A549 (cell line): ENCODE measurements around the gene RYR3. TPM values are rescaled to one million over a fixed set of nuclear protein-coding genes. Genes with fewer than 3 reads are reported as not detected.

Experiments used
- ATAC-seq, 2 experiments: fragments of 200-7000 bp in 1 of 2; fragments of >200 bp in 1 of 2; cut with Nextera tagmentation in 1 of 2; cut with Tn5 transposase in 1 of 2; 3 replicates each; pipeline versions ENCODE4 v1.8.0 to v1.9.1; 2018 to 2020; ENCODE audit warnings: mild to moderate bottlenecking in 1 of 2, moderate library complexity in 1 of 2
- CTCF ChIA-PET: fragments of 300-600 bp; sonication (Branson Sonifier 250); formaldehyde crosslinking; extraction: SDS; loops from one replicate; lab custom pipeline; 2021; ENCODE audit warnings: antibody characterized with exemption, inconsistent platforms; lab: Yijun Ruan, JAX
- POLR2A ChIA-PET: fragments of 350-600 bp; formaldehyde crosslinking; extraction: SDS; loops from one replicate; lab custom pipeline; 2021; ENCODE audit warnings: antibody characterized with exemption, inconsistent platforms; lab: Yijun Ruan, JAX
- DNase-seq, 2 experiments: peaks; one replicate each; pipeline versions ENCODE4 v3.0.0 to v3.0.0-alpha.2; 2011 to 2016; ENCODE audit warnings: low read depth in 1 of 2, low spot score in 1 of 2
- FAIRE-seq: peaks from 2 replicates; lab custom pipeline; 2011; peaks lifted over from hg19 to GRCh38; lab: Jason Lieb, UNC
- H3K27ac ChIP-seq, 2 experiments: fragments of >200 bp; sonication (Bioruptor Twin); formaldehyde crosslinking; 3 replicates each; pipeline ENCODE4 v1.5.1; 2016 to 2017
- H3K4me1 ChIP-seq: fragments of >200 bp; sonication (Bioruptor Twin); formaldehyde crosslinking; 3 replicates; pipeline ENCODE4 v1.6.1; 2016
- H3K4me2 ChIP-seq: fragments of >200 bp; sonication (Bioruptor Twin); formaldehyde crosslinking; 3 replicates; pipeline ENCODE4 v1.6.1; 2016
- H3K4me3 ChIP-seq: fragments of >200 bp; sonication (Bioruptor Twin); formaldehyde crosslinking; 3 replicates; pipeline ENCODE4 v1.5.1; 2016
- H3K9me3 ChIP-seq: fragments of >200 bp; sonication (Bioruptor Twin); formaldehyde crosslinking; 3 replicates; pipeline ENCODE4 v1.6.1; 2016
- BHLHE40 ChIP-seq: IDR thresholded peaks from 2 replicates; pipeline ENCODE4 v1.6.1; 2012; ENCODE audit warnings: low read depth, low read length, inconsistent platforms
- CBX2 ChIP-seq: fragments of 200-600 bp; sonication (generic); IDR thresholded peaks from 2 replicates; pipeline ENCODE4 v1.6.1; 2016; ENCODE audit warnings: low read depth, mild to moderate bottlenecking, borderline replicate concordance
- EHF ChIP-seq: fragments of 250-450 bp; sonication (Bioruptor Pico); IDR thresholded peaks from 2 replicates; pipeline ENCODE4 v1.5.0; 2020; ENCODE audit warnings: mild to moderate bottlenecking
- ESRRA ChIP-seq: fragments of 150-350 bp; IDR thresholded peaks from 2 replicates; pipeline ENCODE4 v1.6.1; 2014; ENCODE audit warnings: mild to moderate bottlenecking, low read length, borderline replicate concordance
- FOSB ChIP-seq: fragments of 250-450 bp; sonication (Bioruptor Pico); IDR thresholded peaks from 2 replicates; pipeline ENCODE4 v1.5.0; 2020; ENCODE audit warnings: mild to moderate bottlenecking, moderate library complexity
- FOXS1 ChIP-seq: fragments of 250-450 bp; sonication (Bioruptor Pico); IDR thresholded peaks from 2 replicates; pipeline ENCODE4 v1.5.0; 2020; ENCODE audit warnings: mild to moderate bottlenecking, moderate library complexity
- GATA3 ChIP-seq: IDR thresholded peaks from 2 replicates; pipeline ENCODE4 v1.6.1; 2012; ENCODE audit warnings: borderline replicate concordance
- HDAC2 ChIP-seq: fragments of 200-600 bp; sonication (generic); IDR thresholded peaks from 2 replicates; pipeline ENCODE4 v1.6.1; 2016
- HEYL ChIP-seq: fragments of 250-450 bp; sonication (Bioruptor Pico); IDR thresholded peaks from 2 replicates; pipeline ENCODE4 v1.8.0; 2021; ENCODE audit warnings: mild to moderate bottlenecking, moderate library complexity
- HOXA7 ChIP-seq: fragments of 250-450 bp; sonication (Bioruptor Pico); IDR thresholded peaks from 2 replicates; pipeline ENCODE4 v1.5.0; 2020; ENCODE audit warnings: mild to moderate bottlenecking, moderate library complexity
- JUN ChIP-seq, 2 experiments: fragments of >200 bp; sonication (Bioruptor Twin); formaldehyde crosslinking; IDR thresholded peaks; 2 replicates in 1 of 2; 3 replicates in 1 of 2; pipeline ENCODE4 v1.6.1; 2016 to 2017
- KDM5A ChIP-seq: fragments of 200-600 bp; sonication (generic); IDR thresholded peaks from 2 replicates; pipeline ENCODE4 v1.6.1; 2016; ENCODE audit warnings: antibody characterized with exemption, mild to moderate bottlenecking
- MAFK ChIP-seq: fragments of 450-650 bp; IDR thresholded peaks from 2 replicates; pipeline ENCODE4 v1.6.1; 2014; ENCODE audit not compliant: partially characterized antibody
- NPAS2 ChIP-seq: fragments of 250-450 bp; sonication (Bioruptor Pico); IDR thresholded peaks from 2 replicates; pipeline ENCODE4 v1.8.0; 2022; ENCODE audit warnings: mild to moderate bottlenecking, moderate library complexity, borderline replicate concordance
- POLR2A ChIP-seq: IDR thresholded peaks from 2 replicates; pipeline ENCODE4 v1.6.1; 2012; ENCODE audit warnings: mild to moderate bottlenecking, low read length
- POLR2AphosphoS2 ChIP-seq: conservative IDR thresholded peaks from 2 replicates; pipeline ENCODE4 v1.6.1; 2012; ENCODE audit warnings: low read length, improper control_type of control experiment, inconsistent platforms
- RARB ChIP-seq: fragments of 250-450 bp; sonication (Bioruptor Pico); IDR thresholded peaks from 2 replicates; pipeline ENCODE4 v1.8.0; 2021; ENCODE audit warnings: mild to moderate bottlenecking, moderate library complexity
- SMC3 ChIP-seq: fragments of >200 bp; sonication (Bioruptor Twin); formaldehyde crosslinking; IDR thresholded peaks from 3 replicates; pipeline ENCODE4 v1.6.1; 2018; ENCODE audit warnings: inconsistent platforms
- ZC3H11A ChIP-seq: fragments of 450-650 bp; IDR thresholded peaks from 2 replicates; pipeline ENCODE4 v1.6.1; 2014; ENCODE audit warnings: antibody characterized with exemption, mild to moderate bottlenecking
- ZNF302 ChIP-seq: fragments of 250-450 bp; sonication (Bioruptor Pico); IDR thresholded peaks from 2 replicates; pipeline ENCODE4 v1.9.0; 2021; ENCODE audit warnings: inconsistent platforms, mild to moderate bottlenecking, moderate library complexity
- ZSCAN20 ChIP-seq: fragments of 250-450 bp; sonication (Bioruptor Pico); IDR thresholded peaks from 2 replicates; pipeline ENCODE4 v1.8.0; 2022; ENCODE audit warnings: mild to moderate bottlenecking, moderate library complexity
- WGBS: methylation state at CpG from one replicate; pipeline ENCODE4 v1.1.6; 2017; ENCODE audit errors: missing lambda C conversion rate; 5-methylcytosine and 5-hydroxymethylcytosine counted together
- polyA plus RNA-seq, 4 experiments: library from polyadenylated mRNA; depleted of rRNA in 3 of 4; stranded (reverse); fragments of >200 nt; fragmentation: RNase III in 1 of 4; extraction: RNeasy Plus Mini Kit Qiagen cat#74134 plus additional on column Dnase treatment in 1 of 4; gene quantifications; 2 replicates in 3 of 4; 3 replicates in 1 of 4; pipeline ENCODE4 v1.2.3, GENCODE V29; 2011 to 2017
- TF ChIP-seq, protein P1 (sequence below): IDR thresholded peaks from 2 replicates; pipeline ENCODE4 v1.6.1; 2012
- TF ChIP-seq, protein P2 (sequence below): fragments of >200 bp; sonication (Bioruptor Twin); formaldehyde crosslinking; IDR thresholded peaks from 3 replicates; pipeline ENCODE4 v1.5.1; 2016
- TF ChIP-seq, protein P3 (sequence below): fragments of 150-350 bp; IDR thresholded peaks from 2 replicates; pipeline ENCODE4 v1.6.1; 2014; ENCODE audit warnings: low read depth, mild to moderate bottlenecking, low read length
- TF ChIP-seq, protein P4 (sequence below): IDR thresholded peaks from 2 replicates; pipeline ENCODE4 v1.6.1; 2012
- TF ChIP-seq, protein P5 (sequence below): fragments of 200-600 bp; sonication (generic); IDR thresholded peaks from 2 replicates; pipeline ENCODE4 v1.6.1; 2016; ENCODE audit warnings: antibody characterized with exemption, mild to moderate bottlenecking, moderate library complexity
- TF ChIP-seq, protein P6 (sequence below): fragments of 450-650 bp; IDR thresholded peaks from 2 replicates; pipeline ENCODE4 v1.6.1; 2014; ENCODE audit warnings: antibody characterized with exemption

RYR3 gene
- polyA plus RNA-seq, 2 of the 4 experiments (the other 2 are of a cell fraction): 0.03 TPM; not detected in 1

DNA sequence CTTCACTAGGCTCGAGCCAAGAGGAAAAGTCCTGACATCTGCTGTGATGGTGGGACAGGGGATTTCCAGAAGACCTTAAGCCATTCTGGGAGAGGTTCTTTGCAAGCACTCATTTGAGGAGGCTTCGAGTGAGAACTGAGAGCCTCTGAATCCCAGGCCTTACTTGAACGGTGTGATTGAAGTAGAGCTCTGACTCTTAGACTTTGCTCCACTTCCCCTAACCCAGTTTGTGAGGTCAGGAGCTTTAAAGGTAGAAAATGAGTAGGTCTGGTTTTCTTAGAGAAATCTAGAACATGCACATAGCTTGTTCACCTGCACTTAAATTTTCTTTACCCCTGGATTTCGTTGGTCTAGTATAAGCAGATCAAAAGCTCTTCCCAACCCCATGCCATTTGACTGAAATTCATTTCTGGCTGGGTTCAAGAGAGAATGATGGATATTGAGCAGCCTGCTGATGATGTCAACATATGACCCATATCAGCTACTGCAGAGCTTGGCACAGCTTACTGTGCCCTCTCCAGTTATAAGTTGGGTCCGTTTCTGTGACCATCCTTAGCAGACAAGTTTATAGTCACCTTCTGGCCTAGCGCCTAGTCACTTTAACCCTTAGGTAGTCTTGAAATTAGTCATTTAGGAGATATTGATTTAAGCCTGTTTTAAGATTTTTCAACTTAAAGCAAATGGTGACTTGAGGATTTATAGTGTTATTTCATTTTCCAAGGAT, 428.3 kb downstream of the RYR3 start:
- ATAC-seq (no peak), DNase-seq (no peak), FAIRE-seq (peak; percentile 18)
- Histone ChIP-seq H3K27ac (no peak overlapping the region), H3K4me2 (no peak overlapping the region), H3K4me1 (no peaks in the 10 kb centered on the region), H3K9me3 (no peaks in the 10 kb centered on the region), H3K4me3 (no peak overlapping the region)
- WGBS: 33% methylated on average over 6 of the region's 6 CpGs
- POLR2A ChIA-PET: no interaction called here
- no peak for TF ChIP-seq KDM5A
- no peak for TF ChIP-seq HOXA7 (CRISPR knock-in tag)
- no peak for TF ChIP-seq JUN (IDR thresholded peaks at IDR 0.05)
- TF ChIP-seq EHF (CRISPR knock-in tag): no peak
- TF ChIP-seq, protein P1, sequence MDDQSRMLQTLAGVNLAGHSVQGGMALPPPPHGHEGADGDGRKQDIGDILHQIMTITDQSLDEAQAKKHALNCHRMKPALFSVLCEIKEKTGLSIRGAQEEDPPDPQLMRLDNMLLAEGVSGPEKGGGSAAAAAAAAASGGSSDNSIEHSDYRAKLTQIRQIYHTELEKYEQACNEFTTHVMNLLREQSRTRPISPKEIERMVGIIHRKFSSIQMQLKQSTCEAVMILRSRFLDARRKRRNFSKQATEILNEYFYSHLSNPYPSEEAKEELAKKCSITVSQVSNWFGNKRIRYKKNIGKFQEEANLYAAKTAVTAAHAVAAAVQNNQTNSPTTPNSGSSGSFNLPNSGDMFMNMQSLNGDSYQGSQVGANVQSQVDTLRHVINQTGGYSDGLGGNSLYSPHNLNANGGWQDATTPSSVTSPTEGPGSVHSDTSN: no peak
- TF ChIP-seq ZNF302 (CRISPR knock-in tag): no peak
- no peak for TF ChIP-seq HDAC2
- no peak for TF ChIP-seq HEYL (CRISPR knock-in tag)
- TF ChIP-seq ZSCAN20 (CRISPR knock-in tag): no peak
- no peak for TF ChIP-seq SMC3
- TF ChIP-seq FOXS1 (CRISPR knock-in tag): no peak
- TF ChIP-seq FOSB: no peak
- no peak for TF ChIP-seq POLR2A
- TF ChIP-seq, protein P2, sequence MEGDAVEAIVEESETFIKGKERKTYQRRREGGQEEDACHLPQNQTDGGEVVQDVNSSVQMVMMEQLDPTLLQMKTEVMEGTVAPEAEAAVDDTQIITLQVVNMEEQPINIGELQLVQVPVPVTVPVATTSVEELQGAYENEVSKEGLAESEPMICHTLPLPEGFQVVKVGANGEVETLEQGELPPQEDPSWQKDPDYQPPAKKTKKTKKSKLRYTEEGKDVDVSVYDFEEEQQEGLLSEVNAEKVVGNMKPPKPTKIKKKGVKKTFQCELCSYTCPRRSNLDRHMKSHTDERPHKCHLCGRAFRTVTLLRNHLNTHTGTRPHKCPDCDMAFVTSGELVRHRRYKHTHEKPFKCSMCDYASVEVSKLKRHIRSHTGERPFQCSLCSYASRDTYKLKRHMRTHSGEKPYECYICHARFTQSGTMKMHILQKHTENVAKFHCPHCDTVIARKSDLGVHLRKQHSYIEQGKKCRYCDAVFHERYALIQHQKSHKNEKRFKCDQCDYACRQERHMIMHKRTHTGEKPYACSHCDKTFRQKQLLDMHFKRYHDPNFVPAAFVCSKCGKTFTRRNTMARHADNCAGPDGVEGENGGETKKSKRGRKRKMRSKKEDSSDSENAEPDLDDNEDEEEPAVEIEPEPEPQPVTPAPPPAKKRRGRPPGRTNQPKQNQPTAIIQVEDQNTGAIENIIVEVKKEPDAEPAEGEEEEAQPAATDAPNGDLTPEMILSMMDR: no peak
- TF ChIP-seq RARB (CRISPR knock-in tag): no peak
- CTCF ChIA-PET: interaction anchor here (0.6 to 10.0 kb wide), 26 partner anchors 10 to 507 kb away, joined by 3 to 177 read pairs (median 6); partner anchors contain the start of gene CHRM5

DNA sequence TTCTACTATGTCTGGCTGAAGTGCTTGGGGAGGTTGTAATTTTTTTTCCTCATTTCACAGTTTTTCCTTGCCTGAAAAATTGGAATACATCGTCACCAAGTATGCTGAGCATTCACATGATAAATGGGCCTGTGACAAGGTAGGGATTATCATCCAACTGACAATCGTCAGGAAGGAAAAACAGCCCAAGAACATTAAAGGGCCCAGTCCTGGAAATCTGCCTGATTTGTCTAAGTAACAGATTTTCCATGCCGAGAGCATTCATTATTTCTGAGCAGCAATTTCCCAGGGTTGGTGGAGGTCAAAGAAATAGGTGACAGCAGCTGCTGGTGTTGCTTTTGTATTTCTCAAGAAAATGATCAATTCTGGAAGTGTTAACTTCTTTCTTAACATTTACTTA, 431.5 kb downstream of the RYR3 start:
- 55% methylated on average over 3 of the region's 3 CpGs for WGBS
- H3K4me1 ChIP-seq: no peaks in the 10 kb centered on the region
- no peak for DNase-seq
- H3K27ac ChIP-seq: no peak overlapping the region
- H3K4me3 ChIP-seq: no peak overlapping the region
- no peaks in the 10 kb centered on the region for H3K9me3 ChIP-seq
- ChIA-PET CTCF (interaction anchor here (10.0 kb wide), 1 partner anchor 17 kb away, joined by 177 read pairs; no protein-coding TSS in a partner anchor), POLR2A (no interaction called here)
- no peak for ATAC-seq
- H3K4me2 ChIP-seq: no peak overlapping the region
- no peak for FAIRE-seq
- TF ChIP-seq, protein P3, sequence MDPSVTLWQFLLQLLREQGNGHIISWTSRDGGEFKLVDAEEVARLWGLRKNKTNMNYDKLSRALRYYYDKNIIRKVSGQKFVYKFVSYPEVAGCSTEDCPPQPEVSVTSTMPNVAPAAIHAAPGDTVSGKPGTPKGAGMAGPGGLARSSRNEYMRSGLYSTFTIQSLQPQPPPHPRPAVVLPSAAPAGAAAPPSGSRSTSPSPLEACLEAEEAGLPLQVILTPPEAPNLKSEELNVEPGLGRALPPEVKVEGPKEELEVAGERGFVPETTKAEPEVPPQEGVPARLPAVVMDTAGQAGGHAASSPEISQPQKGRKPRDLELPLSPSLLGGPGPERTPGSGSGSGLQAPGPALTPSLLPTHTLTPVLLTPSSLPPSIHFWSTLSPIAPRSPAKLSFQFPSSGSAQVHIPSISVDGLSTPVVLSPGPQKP: no peak
- TF ChIP-seq HEYL (CRISPR knock-in tag): no peak
- TF ChIP-seq FOSB: no peak
- TF ChIP-seq BHLHE40: no peak
- no peak for TF ChIP-seq MAFK
- TF ChIP-seq, protein P4, sequence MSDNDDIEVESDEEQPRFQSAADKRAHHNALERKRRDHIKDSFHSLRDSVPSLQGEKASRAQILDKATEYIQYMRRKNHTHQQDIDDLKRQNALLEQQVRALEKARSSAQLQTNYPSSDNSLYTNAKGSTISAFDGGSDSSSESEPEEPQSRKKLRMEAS: no peak
- no peak for TF ChIP-seq ZC3H11A
- no peak for TF ChIP-seq GATA3
- TF ChIP-seq, protein P5, sequence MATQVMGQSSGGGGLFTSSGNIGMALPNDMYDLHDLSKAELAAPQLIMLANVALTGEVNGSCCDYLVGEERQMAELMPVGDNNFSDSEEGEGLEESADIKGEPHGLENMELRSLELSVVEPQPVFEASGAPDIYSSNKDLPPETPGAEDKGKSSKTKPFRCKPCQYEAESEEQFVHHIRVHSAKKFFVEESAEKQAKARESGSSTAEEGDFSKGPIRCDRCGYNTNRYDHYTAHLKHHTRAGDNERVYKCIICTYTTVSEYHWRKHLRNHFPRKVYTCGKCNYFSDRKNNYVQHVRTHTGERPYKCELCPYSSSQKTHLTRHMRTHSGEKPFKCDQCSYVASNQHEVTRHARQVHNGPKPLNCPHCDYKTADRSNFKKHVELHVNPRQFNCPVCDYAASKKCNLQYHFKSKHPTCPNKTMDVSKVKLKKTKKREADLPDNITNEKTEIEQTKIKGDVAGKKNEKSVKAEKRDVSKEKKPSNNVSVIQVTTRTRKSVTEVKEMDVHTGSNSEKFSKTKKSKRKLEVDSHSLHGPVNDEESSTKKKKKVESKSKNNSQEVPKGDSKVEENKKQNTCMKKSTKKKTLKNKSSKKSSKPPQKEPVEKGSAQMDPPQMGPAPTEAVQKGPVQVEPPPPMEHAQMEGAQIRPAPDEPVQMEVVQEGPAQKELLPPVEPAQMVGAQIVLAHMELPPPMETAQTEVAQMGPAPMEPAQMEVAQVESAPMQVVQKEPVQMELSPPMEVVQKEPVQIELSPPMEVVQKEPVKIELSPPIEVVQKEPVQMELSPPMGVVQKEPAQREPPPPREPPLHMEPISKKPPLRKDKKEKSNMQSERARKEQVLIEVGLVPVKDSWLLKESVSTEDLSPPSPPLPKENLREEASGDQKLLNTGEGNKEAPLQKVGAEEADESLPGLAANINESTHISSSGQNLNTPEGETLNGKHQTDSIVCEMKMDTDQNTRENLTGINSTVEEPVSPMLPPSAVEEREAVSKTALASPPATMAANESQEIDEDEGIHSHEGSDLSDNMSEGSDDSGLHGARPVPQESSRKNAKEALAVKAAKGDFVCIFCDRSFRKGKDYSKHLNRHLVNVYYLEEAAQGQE: no peak
- TF ChIP-seq POLR2A: no peak
- TF ChIP-seq CBX2: no peak
- no peak for TF ChIP-seq ZSCAN20 (CRISPR knock-in tag)
- no peak for TF ChIP-seq NPAS2 (CRISPR knock-in tag)
- TF ChIP-seq EHF (CRISPR knock-in tag): no peak
- TF ChIP-seq, protein P1: no peak
- no peak for TF ChIP-seq ESRRA
- TF ChIP-seq POLR2AphosphoS2: no peak
- TF ChIP-seq, protein P6, sequence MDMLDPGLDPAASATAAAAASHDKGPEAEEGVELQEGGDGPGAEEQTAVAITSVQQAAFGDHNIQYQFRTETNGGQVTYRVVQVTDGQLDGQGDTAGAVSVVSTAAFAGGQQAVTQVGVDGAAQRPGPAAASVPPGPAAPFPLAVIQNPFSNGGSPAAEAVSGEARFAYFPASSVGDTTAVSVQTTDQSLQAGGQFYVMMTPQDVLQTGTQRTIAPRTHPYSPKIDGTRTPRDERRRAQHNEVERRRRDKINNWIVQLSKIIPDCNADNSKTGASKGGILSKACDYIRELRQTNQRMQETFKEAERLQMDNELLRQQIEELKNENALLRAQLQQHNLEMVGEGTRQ: no peak
